ENCODE results near the gene IL3.

DNA sequence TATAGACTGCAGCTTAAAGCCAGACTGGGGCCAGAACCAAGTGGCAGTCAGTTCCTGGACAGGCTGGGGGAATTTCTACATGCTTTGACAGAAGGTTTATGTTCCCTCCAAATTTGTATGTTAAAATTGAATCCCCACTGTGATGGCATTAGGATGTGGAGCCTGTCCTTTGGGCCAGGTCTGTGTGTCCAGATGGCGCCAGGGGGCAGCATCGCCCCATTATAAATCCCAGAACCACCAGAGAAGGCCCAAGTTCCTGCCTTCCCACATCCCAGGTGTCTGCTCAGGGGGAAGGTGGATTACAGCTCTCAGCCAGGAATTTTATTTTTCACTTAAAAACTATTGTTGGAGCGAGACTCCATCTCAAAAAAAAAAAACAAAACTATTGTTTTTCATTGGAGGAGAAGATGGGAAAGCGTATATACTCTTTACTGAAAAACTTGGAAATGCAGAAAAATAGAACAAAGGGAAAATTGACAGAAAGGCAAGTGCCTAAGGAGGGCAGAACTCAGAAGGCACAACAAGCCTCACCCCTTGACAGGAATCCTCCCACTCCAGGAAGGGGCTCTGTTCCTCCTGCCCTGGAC lies 5.0 kb downstream of the IL3 start:
- TF ChIP-seq EZH2 (IDR thresholded peaks at IDR 0.05) (no peak), POLR2AphosphoS5 (IDR thresholded peaks at IDR 0.05; ENCODE audit: borderline replicate concordance, low read depth, low read length) (no peak), FOXP2 (optimal IDR thresholded peaks at IDR 0.05; ENCODE audit: control extremely low read depth, extremely low read length, insufficient read depth) (no peak)
